Peyer's patch (tissue), 4 donors: ENCODE measurements around the gene ARHGAP24.

ENCODE experiments used
- POLR2A ChIP-seq, 2 donors: fragments of 450-650 bp; IDR thresholded peaks; one replicate each; pipeline ENCODE4 v1.5.1; 2017; ENCODE audit warnings: antibody characterized with exemption in 2 of 2, mild to moderate bottlenecking in 2 of 2, moderate library complexity in 2 of 2
- TF ChIP-seq, protein P1 (sequence below), 6 experiments: fragments of 450-650 bp in 4 of 6; fragments of 200-600 bp in 2 of 6; sonication (generic) in 1 of 6; IDR thresholded peaks; one replicate each; pipeline ENCODE4 v1.5.1; 2017 to 2019; ENCODE audit warnings: antibody characterized with exemption in 6 of 6, mild to moderate bottlenecking in 3 of 6, moderate library complexity in 1 of 6

DNA sequence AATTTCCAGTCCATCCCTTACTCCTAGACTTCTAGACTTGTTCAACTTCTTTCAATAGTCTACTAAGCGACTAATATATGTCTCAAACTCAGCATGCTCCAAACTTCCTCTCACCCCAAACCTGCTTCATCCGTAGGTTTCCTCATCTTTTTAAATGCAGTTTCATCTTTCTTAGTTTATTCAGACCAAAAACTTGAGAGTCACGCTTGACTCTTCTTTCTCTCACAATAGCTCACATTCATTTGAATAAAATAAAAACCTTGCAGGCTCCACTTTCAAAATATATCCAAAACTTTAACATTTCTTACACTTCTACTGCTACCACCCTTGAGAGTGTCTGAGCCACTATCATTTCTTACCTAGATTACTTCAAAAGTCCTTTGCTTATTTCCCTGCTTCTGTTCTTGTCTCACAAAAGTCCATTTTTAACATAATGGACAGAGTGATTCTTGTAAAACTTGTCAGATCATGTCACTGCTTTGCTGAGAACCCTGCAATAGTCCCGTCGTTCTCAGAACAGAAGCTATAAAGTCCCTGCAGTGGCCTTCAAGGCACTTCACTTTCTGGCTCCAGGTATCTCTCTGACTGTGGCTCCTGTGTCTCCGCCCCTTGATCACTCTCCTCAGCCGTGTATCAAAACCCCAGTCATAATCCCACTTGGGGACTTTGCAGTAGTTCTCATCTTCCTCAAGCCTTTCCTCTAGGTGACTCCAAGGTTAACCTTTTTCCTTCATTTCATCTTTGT, 167.6 kb downstream of the ARHGAP24 start:
- TF ChIP-seq, protein P1, sequence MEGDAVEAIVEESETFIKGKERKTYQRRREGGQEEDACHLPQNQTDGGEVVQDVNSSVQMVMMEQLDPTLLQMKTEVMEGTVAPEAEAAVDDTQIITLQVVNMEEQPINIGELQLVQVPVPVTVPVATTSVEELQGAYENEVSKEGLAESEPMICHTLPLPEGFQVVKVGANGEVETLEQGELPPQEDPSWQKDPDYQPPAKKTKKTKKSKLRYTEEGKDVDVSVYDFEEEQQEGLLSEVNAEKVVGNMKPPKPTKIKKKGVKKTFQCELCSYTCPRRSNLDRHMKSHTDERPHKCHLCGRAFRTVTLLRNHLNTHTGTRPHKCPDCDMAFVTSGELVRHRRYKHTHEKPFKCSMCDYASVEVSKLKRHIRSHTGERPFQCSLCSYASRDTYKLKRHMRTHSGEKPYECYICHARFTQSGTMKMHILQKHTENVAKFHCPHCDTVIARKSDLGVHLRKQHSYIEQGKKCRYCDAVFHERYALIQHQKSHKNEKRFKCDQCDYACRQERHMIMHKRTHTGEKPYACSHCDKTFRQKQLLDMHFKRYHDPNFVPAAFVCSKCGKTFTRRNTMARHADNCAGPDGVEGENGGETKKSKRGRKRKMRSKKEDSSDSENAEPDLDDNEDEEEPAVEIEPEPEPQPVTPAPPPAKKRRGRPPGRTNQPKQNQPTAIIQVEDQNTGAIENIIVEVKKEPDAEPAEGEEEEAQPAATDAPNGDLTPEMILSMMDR (IDR thresholded peaks at IDR 0.05): no peak
- no peak for TF ChIP-seq POLR2A (IDR thresholded peaks at IDR 0.05)
